ENCODE measurements around the gene PNCK. TPM values are rescaled to one million over a fixed set of nuclear protein-coding genes. Genes with fewer than 3 reads are reported as not detected.

PNCK gene
- total RNA-seq, 1 donor from 2014 or later, result 12.3 TPM

- no peak for DNase-seq (ENCODE audit: low spot score)
Measured at GRCh38 chrX:153662266-153662665, 11.3 kb downstream of the PNCK start.

- DNase-seq (ENCODE audit: low spot score), result no peak
Measured at GRCh38 chrX:153659268-153659667, 14.3 kb downstream of the PNCK start.

GRCh38 chrX:153657161-153657560 is 16.5 kb downstream of the PNCK start:
- no peak for DNase-seq (ENCODE audit: low spot score)

GRCh38 chrX:153653556-153653955 is 20.1 kb downstream of the PNCK start:
- DNase-seq (ENCODE audit: low spot score), result no peak

GRCh38 chrX:153651540-153652079 is 22.0 kb downstream of the PNCK start:
- no peak for DNase-seq (ENCODE audit: low spot score)

- DNase-seq (ENCODE audit: low spot score), result no peak
Measured at GRCh38 chrX:153650959-153651358, 22.7 kb downstream of the PNCK start.

GRCh38 chrX:153649915-153650782 is 23.5 kb downstream of the PNCK start:
- no peak for DNase-seq (ENCODE audit: low spot score)

GRCh38 chrX:153649178-153649914 is 24.3 kb downstream of the PNCK start:
- DNase-seq (ENCODE audit: low spot score), result no peak

GRCh38 chrX:153648358-153649177 is 25.0 kb downstream of the PNCK start:
- DNase-seq (ENCODE audit: low spot score), result no peak

GRCh38 chrX:153647461-153648357 is 25.9 kb downstream of the PNCK start:
- no peak for DNase-seq (ENCODE audit: low spot score)

- DNase-seq (ENCODE audit: low spot score), result no peak
Measured at GRCh38 chrX:153646620-153647373, 26.8 kb downstream of the PNCK start, which contains the start of gene DUSP9. Gene DUSP9, plus strand, starts transcription at chrX:153647203. Its CDS starts 751 bp downstream, at chrX:153647954.

GRCh38 chrX:153645921-153646488 is 27.6 kb downstream of the PNCK start:
- no peak for DNase-seq (ENCODE audit: low spot score)

GRCh38 chrX:153645151-153645550 is 28.5 kb downstream of the PNCK start:
- DNase-seq (ENCODE audit: low spot score), result no peak

GRCh38 chrX:153644356-153645125 is 29.1 kb downstream of the PNCK start:
- DNase-seq (ENCODE audit: low spot score), result no peak

- DNase-seq (ENCODE audit: low spot score), result peak; percentile 41
Measured at GRCh38 chrX:153643431-153644351, 29.9 kb downstream of the PNCK start.

GRCh38 chrX:153642655-153643430 is 30.8 kb downstream of the PNCK start:
- DNase-seq (ENCODE audit: low spot score), result peak; percentile 36

Measured in ureter (tissue), 1 donor.